Measurements from ENCODE around the gene NKX2-3.

- TF ChIP-seq ZBTB33 (IDR thresholded peaks at IDR 0.05; ENCODE audit: extremely low read depth, insufficient replicate concordance, low read length) (no peak), CTCF (IDR thresholded peaks at IDR 0.05 in 2 of 3, conservative IDR thresholded peaks at IDR 0.05 in 1 of 3; ENCODE audit: borderline replicate concordance in 1 of 3, insufficient read depth in 1 of 3, low read depth in 2 of 3, low read length in 2 of 3) (no peak), RAD21 (IDR thresholded peaks at IDR 0.05; ENCODE audit: low read depth) (no peak), POLR2AphosphoS5 (IDR thresholded peaks at IDR 0.05; ENCODE audit: low read depth, low read length) (no peak), YY1 (IDR thresholded peaks at IDR 0.05; ENCODE audit: extremely low read depth, insufficient replicate concordance, low read depth, low read length) (no peak), ZFX (IDR thresholded peaks at IDR 0.05) (0 out of 2 replicates have a peak, but pooled peaks have one; percentile 14)
Measured at GRCh38 chr10:99531696-99532593, 797 bp upstream of the NKX2-3 start.
